ENCODE results near the gene AP2A1.

DNA sequence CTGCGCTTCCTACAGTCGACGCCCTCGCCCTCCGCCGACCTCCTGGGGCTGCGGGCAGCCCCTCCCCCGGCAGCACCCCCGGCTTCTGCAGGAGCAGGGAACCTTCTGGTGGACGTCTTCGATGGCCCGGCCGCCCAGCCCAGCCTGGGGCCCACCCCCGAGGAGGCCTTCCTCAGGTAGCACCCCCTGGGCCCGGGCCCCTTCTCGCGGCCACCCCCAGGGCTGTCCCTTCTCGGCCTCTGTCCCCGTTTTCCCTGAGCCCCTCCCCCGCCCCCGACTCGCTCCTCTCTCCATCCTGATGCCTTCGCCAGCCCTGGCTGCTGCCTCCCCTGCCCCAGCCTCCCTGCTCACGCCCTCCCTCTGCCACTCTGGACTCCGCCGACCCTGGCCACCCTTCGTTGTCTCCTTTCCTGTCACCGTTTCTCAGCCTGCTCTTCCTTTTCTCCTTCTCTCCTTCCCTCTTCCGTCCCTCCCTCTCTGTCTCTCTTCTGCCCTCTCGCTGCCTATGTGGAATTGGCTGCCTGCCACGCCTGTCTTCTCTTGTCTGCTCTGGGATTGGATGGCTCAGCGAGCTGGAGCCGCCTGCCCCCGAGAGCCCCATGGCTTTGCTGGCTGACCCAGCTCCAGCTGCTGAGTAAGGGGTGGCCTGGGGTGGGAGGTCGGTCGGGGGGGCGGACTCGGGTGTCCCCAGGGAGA is 35.3 kb downstream of the AP2A1 start:
- no peak for TF ChIP-seq MXI1 (IDR thresholded peaks at IDR 0.05; ENCODE audit: borderline replicate concordance, low read depth, low read length)
- no peak for TF ChIP-seq TEAD3 (CRISPR knock-in tag; optimal IDR thresholded peaks at IDR 0.05; ENCODE audit: borderline replicate concordance)
- no peak for TF ChIP-seq FOSL2 (CRISPR knock-in tag; IDR thresholded peaks at IDR 0.05)
- TF ChIP-seq ZBTB1 (CRISPR knock-in tag; IDR thresholded peaks at IDR 0.05; ENCODE audit: borderline replicate concordance): no peak
- TF ChIP-seq SAFB2 (CRISPR knock-in tag; IDR thresholded peaks at IDR 0.05; ENCODE audit: borderline replicate concordance, low read depth): no peak
- TF ChIP-seq POLR2A (IDR thresholded peaks at IDR 0.05; ENCODE audit: insufficient read depth in 1 of 2, low read depth in 2 of 2, low read length in 2 of 2): no peak
- TF ChIP-seq HMG20A (CRISPR knock-in tag; IDR thresholded peaks at IDR 0.05; ENCODE audit: borderline replicate concordance): no peak
- TF ChIP-seq POLR2AphosphoS5 (IDR thresholded peaks at IDR 0.05; ENCODE audit: low read depth, low read length): no peak
- no peak for TF ChIP-seq TAF15 (IDR thresholded peaks at IDR 0.05; ENCODE audit: low read depth, low read length, poor library complexity, severe bottlenecking)
- TF ChIP-seq, protein P1, sequence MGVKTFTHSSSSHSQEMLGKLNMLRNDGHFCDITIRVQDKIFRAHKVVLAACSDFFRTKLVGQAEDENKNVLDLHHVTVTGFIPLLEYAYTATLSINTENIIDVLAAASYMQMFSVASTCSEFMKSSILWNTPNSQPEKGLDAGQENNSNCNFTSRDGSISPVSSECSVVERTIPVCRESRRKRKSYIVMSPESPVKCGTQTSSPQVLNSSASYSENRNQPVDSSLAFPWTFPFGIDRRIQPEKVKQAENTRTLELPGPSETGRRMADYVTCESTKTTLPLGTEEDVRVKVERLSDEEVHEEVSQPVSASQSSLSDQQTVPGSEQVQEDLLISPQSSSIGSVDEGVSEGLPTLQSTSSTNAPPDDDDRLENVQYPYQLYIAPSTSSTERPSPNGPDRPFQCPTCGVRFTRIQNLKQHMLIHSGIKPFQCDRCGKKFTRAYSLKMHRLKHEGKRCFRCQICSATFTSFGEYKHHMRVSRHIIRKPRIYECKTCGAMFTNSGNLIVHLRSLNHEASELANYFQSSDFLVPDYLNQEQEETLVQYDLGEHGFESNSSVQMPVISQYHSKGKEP (CRISPR knock-in tag; IDR thresholded peaks at IDR 0.05): no peak
